HEK293 (cell line): ENCODE results near the gene ETV7.

Source experiments
- CTCF ChIA-PET: fragments of 350-600 bp; formaldehyde crosslinking; extraction: SDS; loops from one replicate; lab custom pipeline; 2021; ENCODE audit warnings: antibody characterized with exemption; lab: Yijun Ruan, JAX
- POLR2A ChIA-PET: fragments of 300-600 bp; formaldehyde crosslinking; extraction: SDS; loops from one replicate; lab custom pipeline; 2020; ENCODE audit warnings: antibody characterized with exemption, inconsistent platforms; lab: Yijun Ruan, JAX
- H3K27ac ChIP-seq: fragments of 200-500 bp; sonication (Bioruptor generic); 2 replicates; pipeline ENCODE4 v1.5.1; 2014; ENCODE audit warnings: low read depth, low read length, control low read depth, inconsistent platforms; ENCODE audit errors: extremely low read depth
- H3K36me3 ChIP-seq, 2 experiments: fragments of 200-500 bp in 1 of 2; sonication (Bioruptor generic) in 1 of 2; 1 replicate in 1 of 2; 2 replicates in 1 of 2; pipeline ENCODE4 v1.5.1; 2014 to 2017; ENCODE audit warnings: inconsistent platforms in 2 of 2, low read length in 2 of 2; ENCODE audit not compliant: control insufficient read depth in 2 of 2, insufficient read depth in 1 of 2
- H3K4me1 ChIP-seq: fragments of 200-500 bp; sonication (Bioruptor generic); 2 replicates; pipeline ENCODE4 v1.5.1; 2014; ENCODE audit warnings: mild to moderate bottlenecking, low read length, inconsistent platforms; ENCODE audit not compliant: control insufficient read depth, insufficient read depth
- H3K4me3 ChIP-seq: 2 replicates; pipeline ENCODE4 v1.5.1; 2011; ENCODE audit warnings: low read depth, mild to moderate bottlenecking, control low read depth, low read length, moderate library complexity
- H3K9me3 ChIP-seq: fragments of 200-500 bp; sonication (Bioruptor generic); 2 replicates; pipeline ENCODE4 v1.5.1; 2014; ENCODE audit warnings: low read depth, low read length, inconsistent platforms; ENCODE audit not compliant: control insufficient read depth, insufficient read depth
- PRDM1 ChIP-seq: fragments of 450-650 bp; formaldehyde crosslinking; IDR thresholded peaks from 2 replicates; pipeline ENCODE4; 2016; ENCODE audit warnings: missing biosample characterization, missing genetic modification characterization
- REPIN1 ChIP-seq: fragments of 450-650 bp; formaldehyde crosslinking; IDR thresholded peaks from 2 replicates; pipeline ENCODE4 v1.5.1; 2017; ENCODE audit warnings: missing biosample characterization, missing genetic modification characterization, low read depth
- SCRT1 ChIP-seq: fragments of 450-650 bp; formaldehyde crosslinking; IDR thresholded peaks from 2 replicates; pipeline ENCODE4 v1.5.1; 2016; ENCODE audit warnings: missing biosample characterization, missing genetic modification characterization, borderline replicate concordance
- SCRT2 ChIP-seq: fragments of 450-650 bp; formaldehyde crosslinking; IDR thresholded peaks from 2 replicates; pipeline ENCODE4 v1.5.1; 2016; ENCODE audit warnings: missing biosample characterization, missing genetic modification characterization
- SP3 ChIP-seq: fragments of 450-650 bp; formaldehyde crosslinking; IDR thresholded peaks from 2 replicates; pipeline ENCODE4 v1.5.1; 2016; ENCODE audit warnings: missing biosample characterization, missing genetic modification characterization
- WT1 ChIP-seq: fragments of 450-650 bp; formaldehyde crosslinking; IDR thresholded peaks from 2 replicates; pipeline ENCODE4 v1.5.1; 2016; ENCODE audit warnings: missing biosample characterization, missing genetic modification characterization
- ZNF146 ChIP-seq: fragments of 450-650 bp; formaldehyde crosslinking; IDR thresholded peaks from 2 replicates; pipeline ENCODE4 v1.5.1; 2016; ENCODE audit warnings: missing biosample characterization, missing genetic modification characterization
- ZNF155 ChIP-seq: fragments of 450-650 bp; formaldehyde crosslinking; IDR thresholded peaks from 2 replicates; pipeline ENCODE4 v1.5.1; 2016; ENCODE audit warnings: missing biosample characterization, missing genetic modification characterization
- ZNF221 ChIP-seq: fragments of 450-650 bp; formaldehyde crosslinking; IDR thresholded peaks from 2 replicates; pipeline ENCODE4 v1.5.1; 2017; ENCODE audit warnings: missing biosample characterization, missing genetic modification characterization, borderline replicate concordance
- ZNF354C ChIP-seq: fragments of 450-650 bp; formaldehyde crosslinking; IDR thresholded peaks from 2 replicates; pipeline ENCODE4 v1.5.1; 2016; ENCODE audit warnings: missing biosample characterization, missing genetic modification characterization, low read depth, borderline replicate concordance
- ZNF416 ChIP-seq: fragments of 450-650 bp; formaldehyde crosslinking; IDR thresholded peaks from 2 replicates; pipeline ENCODE4 v1.5.1; 2016; ENCODE audit warnings: missing biosample characterization, missing genetic modification characterization
- ZNF549 ChIP-seq: fragments of 450-650 bp; IDR thresholded peaks from 2 replicates; pipeline ENCODE4 v1.5.1; 2018; ENCODE audit warnings: missing biosample characterization, missing genetic modification characterization, mild to moderate bottlenecking, inconsistent platforms, moderate library complexity
- ZNF555 ChIP-seq: fragments of 450-650 bp; formaldehyde crosslinking; conservative IDR thresholded peaks from 2 replicates; pipeline ENCODE4 v1.5.1; 2017; ENCODE audit warnings: missing biosample characterization, mild to moderate bottlenecking, missing genetic modification characterization, inconsistent platforms
- ZSCAN30 ChIP-seq: fragments of 450-650 bp; IDR thresholded peaks from 2 replicates; pipeline ENCODE4 v1.5.1; 2018; ENCODE audit warnings: missing biosample characterization, mild to moderate bottlenecking, missing genetic modification characterization, moderate library complexity
- TF ChIP-seq, protein P1 (sequence below): fragments of 450-650 bp; formaldehyde crosslinking; IDR thresholded peaks from 2 replicates; pipeline ENCODE4 v1.5.1; 2016; ENCODE audit warnings: missing biosample characterization, missing genetic modification characterization
- TF ChIP-seq, protein P2 (sequence below): fragments of 450-650 bp; formaldehyde crosslinking; IDR thresholded peaks from 2 replicates; pipeline ENCODE4 v1.5.1; 2016; ENCODE audit warnings: missing biosample characterization, missing genetic modification characterization
- TF ChIP-seq, protein P3 (sequence below): fragments of 450-650 bp; formaldehyde crosslinking; IDR thresholded peaks from 2 replicates; pipeline ENCODE4 v1.5.1; 2016; ENCODE audit warnings: missing biosample characterization, missing genetic modification characterization, borderline replicate concordance

The ETV7 gene

DNA sequence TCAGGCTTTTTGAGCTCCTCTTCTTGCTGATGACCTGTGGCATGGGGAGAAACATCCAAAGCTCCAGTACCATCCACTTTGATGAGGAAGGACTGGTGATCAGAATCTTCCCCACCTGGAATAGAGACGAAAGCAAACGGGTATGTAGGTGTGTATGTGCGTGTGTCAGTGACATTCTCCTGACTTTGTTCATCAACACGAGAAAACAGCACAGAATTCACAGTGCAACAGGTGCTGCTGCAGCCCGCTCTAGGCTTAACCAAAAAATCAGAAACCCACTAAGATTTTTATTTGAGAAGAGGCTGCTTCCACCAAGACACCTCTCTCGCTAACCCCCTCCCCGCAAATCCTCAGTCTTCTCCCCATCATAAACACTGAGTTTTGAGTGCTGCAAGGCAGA, 58.9 kb downstream of the ETV7 start:
- no peak overlapping the region for H3K27ac ChIP-seq
- ChIA-PET CTCF (interaction anchor here (0.7 to 6.3 kb wide), 5 partner anchors 12 to 168 kb away, joined by 3 to 40 read pairs (median 4); no protein-coding TSS in a partner anchor), POLR2A (no interaction called here)
- TF ChIP-seq REPIN1 (no peak), SCRT2 (peak; percentile 94), SCRT1 (tag by site-specific recombination) (peak; percentile 76)
- H3K36me3 ChIP-seq: no peaks in the 10 kb centered on the region
- no peaks in the 10 kb centered on the region for H3K4me1 ChIP-seq
- H3K4me3 ChIP-seq: no peak overlapping the region
- no peaks in the 10 kb centered on the region for H3K9me3 ChIP-seq

DNA sequence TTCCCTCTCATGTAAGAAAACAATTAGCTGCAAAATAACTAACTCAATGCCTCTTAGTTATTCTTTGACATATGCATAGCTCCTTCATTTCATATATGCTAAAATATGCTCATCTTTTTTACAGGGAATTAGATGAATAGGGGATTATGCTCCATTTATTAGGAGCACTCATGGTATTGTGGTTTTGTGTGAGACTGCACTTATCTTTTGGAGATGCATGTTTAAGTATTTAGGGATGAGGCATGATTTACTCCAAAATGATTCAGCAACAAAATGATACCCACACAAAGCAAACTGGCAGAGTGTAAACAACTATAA, 59.6 kb downstream of the ETV7 start:
- H3K36me3 ChIP-seq: no peaks in the 10 kb centered on the region
- H3K27ac ChIP-seq: no peak overlapping the region
- TF ChIP-seq WT1 (tag by site-specific recombination) (no peak), ZNF146 (no peak), ZSCAN30 (tag by site-specific recombination) (no peak), ZNF555 (no peak), ZNF354C (tag by site-specific recombination) (no peak), SP3 (tag by site-specific recombination) (no peak), ZNF155 (tag by site-specific recombination) (no peak), ZNF549 (tag by site-specific recombination) (no peak), ZNF416 (tag by site-specific recombination) (no peak), ZNF221 (tag by site-specific recombination) (no peak), PRDM1 (tag by site-specific recombination) (no peak)
- TF ChIP-seq, protein P1, sequence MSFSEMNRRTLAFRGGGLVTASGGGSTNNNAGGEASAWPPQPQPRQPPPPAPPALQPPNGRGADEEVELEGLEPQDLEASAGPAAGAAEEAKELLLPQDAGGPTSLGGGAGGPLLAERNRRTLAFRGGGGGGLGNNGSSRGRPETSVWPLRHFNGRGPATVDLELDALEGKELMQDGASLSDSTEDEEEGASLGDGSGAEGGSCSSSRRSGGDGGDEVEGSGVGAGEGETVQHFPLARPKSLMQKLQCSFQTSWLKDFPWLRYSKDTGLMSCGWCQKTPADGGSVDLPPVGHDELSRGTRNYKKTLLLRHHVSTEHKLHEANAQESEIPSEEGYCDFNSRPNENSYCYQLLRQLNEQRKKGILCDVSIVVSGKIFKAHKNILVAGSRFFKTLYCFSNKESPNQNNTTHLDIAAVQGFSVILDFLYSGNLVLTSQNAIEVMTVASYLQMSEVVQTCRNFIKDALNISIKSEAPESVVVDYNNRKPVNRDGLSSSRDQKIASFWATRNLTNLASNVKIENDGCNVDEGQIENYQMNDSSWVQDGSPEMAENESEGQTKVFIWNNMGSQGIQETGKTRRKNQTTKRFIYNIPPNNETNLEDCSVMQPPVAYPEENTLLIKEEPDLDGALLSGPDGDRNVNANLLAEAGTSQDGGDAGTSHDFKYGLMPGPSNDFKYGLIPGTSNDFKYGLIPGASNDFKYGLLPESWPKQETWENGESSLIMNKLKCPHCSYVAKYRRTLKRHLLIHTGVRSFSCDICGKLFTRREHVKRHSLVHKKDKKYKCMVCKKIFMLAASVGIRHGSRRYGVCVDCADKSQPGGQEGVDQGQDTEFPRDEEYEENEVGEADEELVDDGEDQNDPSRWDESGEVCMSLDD (tag by site-specific recombination): no peak
- TF ChIP-seq, protein P2, sequence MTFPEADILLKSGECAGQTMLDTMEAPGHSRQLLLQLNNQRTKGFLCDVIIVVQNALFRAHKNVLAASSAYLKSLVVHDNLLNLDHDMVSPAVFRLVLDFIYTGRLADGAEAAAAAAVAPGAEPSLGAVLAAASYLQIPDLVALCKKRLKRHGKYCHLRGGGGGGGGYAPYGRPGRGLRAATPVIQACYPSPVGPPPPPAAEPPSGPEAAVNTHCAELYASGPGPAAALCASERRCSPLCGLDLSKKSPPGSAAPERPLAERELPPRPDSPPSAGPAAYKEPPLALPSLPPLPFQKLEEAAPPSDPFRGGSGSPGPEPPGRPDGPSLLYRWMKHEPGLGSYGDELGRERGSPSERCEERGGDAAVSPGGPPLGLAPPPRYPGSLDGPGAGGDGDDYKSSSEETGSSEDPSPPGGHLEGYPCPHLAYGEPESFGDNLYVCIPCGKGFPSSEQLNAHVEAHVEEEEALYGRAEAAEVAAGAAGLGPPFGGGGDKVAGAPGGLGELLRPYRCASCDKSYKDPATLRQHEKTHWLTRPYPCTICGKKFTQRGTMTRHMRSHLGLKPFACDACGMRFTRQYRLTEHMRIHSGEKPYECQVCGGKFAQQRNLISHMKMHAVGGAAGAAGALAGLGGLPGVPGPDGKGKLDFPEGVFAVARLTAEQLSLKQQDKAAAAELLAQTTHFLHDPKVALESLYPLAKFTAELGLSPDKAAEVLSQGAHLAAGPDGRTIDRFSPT (tag by site-specific recombination): no peak
- TF ChIP-seq, protein P3, sequence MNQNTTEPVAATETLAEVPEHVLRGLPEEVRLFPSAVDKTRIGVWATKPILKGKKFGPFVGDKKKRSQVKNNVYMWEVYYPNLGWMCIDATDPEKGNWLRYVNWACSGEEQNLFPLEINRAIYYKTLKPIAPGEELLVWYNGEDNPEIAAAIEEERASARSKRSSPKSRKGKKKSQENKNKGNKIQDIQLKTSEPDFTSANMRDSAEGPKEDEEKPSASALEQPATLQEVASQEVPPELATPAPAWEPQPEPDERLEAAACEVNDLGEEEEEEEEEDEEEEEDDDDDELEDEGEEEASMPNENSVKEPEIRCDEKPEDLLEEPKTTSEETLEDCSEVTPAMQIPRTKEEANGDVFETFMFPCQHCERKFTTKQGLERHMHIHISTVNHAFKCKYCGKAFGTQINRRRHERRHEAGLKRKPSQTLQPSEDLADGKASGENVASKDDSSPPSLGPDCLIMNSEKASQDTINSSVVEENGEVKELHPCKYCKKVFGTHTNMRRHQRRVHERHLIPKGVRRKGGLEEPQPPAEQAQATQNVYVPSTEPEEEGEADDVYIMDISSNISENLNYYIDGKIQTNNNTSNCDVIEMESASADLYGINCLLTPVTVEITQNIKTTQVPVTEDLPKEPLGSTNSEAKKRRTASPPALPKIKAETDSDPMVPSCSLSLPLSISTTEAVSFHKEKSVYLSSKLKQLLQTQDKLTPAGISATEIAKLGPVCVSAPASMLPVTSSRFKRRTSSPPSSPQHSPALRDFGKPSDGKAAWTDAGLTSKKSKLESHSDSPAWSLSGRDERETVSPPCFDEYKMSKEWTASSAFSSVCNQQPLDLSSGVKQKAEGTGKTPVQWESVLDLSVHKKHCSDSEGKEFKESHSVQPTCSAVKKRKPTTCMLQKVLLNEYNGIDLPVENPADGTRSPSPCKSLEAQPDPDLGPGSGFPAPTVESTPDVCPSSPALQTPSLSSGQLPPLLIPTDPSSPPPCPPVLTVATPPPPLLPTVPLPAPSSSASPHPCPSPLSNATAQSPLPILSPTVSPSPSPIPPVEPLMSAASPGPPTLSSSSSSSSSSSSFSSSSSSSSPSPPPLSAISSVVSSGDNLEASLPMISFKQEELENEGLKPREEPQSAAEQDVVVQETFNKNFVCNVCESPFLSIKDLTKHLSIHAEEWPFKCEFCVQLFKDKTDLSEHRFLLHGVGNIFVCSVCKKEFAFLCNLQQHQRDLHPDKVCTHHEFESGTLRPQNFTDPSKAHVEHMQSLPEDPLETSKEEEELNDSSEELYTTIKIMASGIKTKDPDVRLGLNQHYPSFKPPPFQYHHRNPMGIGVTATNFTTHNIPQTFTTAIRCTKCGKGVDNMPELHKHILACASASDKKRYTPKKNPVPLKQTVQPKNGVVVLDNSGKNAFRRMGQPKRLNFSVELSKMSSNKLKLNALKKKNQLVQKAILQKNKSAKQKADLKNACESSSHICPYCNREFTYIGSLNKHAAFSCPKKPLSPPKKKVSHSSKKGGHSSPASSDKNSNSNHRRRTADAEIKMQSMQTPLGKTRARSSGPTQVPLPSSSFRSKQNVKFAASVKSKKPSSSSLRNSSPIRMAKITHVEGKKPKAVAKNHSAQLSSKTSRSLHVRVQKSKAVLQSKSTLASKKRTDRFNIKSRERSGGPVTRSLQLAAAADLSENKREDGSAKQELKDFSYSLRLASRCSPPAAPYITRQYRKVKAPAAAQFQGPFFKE (tag by site-specific recombination): no peak
- no peaks in the 10 kb centered on the region for H3K9me3 ChIP-seq
- ChIA-PET CTCF (interaction anchor here (0.7 to 6.3 kb wide), 4 partner anchors 13 to 167 kb away, joined by 3 to 40 read pairs (median 3); no protein-coding TSS in a partner anchor), POLR2A (interaction anchor here (0.7 kb wide), 1 partner anchor 44 kb away, joined by 3 read pairs; no protein-coding TSS in a partner anchor)
- H3K4me3 ChIP-seq: no peak overlapping the region
- no peaks in the 10 kb centered on the region for H3K4me1 ChIP-seq
